HT1080 (cell line): ENCODE results near the gene LRRC1. TPM values are rescaled to one million over a fixed set of nuclear protein-coding genes. Genes with fewer than 3 reads are reported as not detected.
"Not testable (repeated sequence)": the region's sequence is repeated elsewhere in the genome, so short reads cannot be mapped to it uniquely, and the experiment has no call there.

Experiments used
- DNase-seq: peaks from one replicate; pipeline ENCODE4 v3.0.0-alpha.2; 2015; ENCODE audit warnings: low read depth
- total RNA-seq: library from RNA; depleted of rRNA; stranded (reverse); fragments of >200 nt; shearing (Covaris generic); gene quantifications from 2 replicates; pipeline ENCODE4 v1.2.3, GENCODE V29; 2014

The LRRC1 gene
- total RNA-seq, 1 experiment from 2014 or later, result 6.1 TPM

GRCh38 chr6:53792016-53792415 lies 2.8 kb upstream of the LRRC1 start:
- no peak for DNase-seq

- DNase-seq, result no peak
Observed at GRCh38 chr6:53792973-53793317, 1.9 kb upstream of the LRRC1 start.

GRCh38 chr6:53793318-53794136 lies 1.3 kb upstream of the LRRC1 start:
- peak; percentile 56 for DNase-seq

- peak; percentile 74 for DNase-seq
Observed at GRCh38 chr6:53794137-53794719, 577 bp upstream of the LRRC1 start.

GRCh38 chr6:53795340-53795701 lies 516 bp downstream of the LRRC1 start:
- peak; percentile 31 for DNase-seq

GRCh38 chr6:53795702-53796450 lies 1.1 kb downstream of the LRRC1 start:
- no peak for DNase-seq

- DNase-seq, result no peak
Observed at GRCh38 chr6:53796451-53796780, 1.6 kb downstream of the LRRC1 start.

GRCh38 chr6:53796791-53797190 lies 2.0 kb downstream of the LRRC1 start:
- no peak for DNase-seq

GRCh38 chr6:53797304-53797703 lies 2.5 kb downstream of the LRRC1 start:
- no peak for DNase-seq

- no peak for DNase-seq
Observed at GRCh38 chr6:53799340-53799739, 4.5 kb downstream of the LRRC1 start.

GRCh38 chr6:53801022-53801421 lies 6.2 kb downstream of the LRRC1 start:
- DNase-seq, result no peak

GRCh38 chr6:53802582-53802981 lies 7.8 kb downstream of the LRRC1 start:
- DNase-seq, result no peak

- DNase-seq, result no peak
Observed at GRCh38 chr6:53803081-53803860, 8.5 kb downstream of the LRRC1 start.

GRCh38 chr6:53805016-53805415 lies 10.2 kb downstream of the LRRC1 start:
- DNase-seq, result no peak

GRCh38 chr6:53805725-53806124 lies 10.9 kb downstream of the LRRC1 start:
- DNase-seq, result no peak

- DNase-seq, result not testable (repeated sequence)
Observed at GRCh38 chr6:53807606-53808005, 12.8 kb downstream of the LRRC1 start.

GRCh38 chr6:53808302-53808881 lies 13.6 kb downstream of the LRRC1 start:
- DNase-seq, result no peak

- DNase-seq, result no peak
Observed at GRCh38 chr6:53809691-53810090, 14.9 kb downstream of the LRRC1 start.

GRCh38 chr6:53811082-53811481 lies 16.3 kb downstream of the LRRC1 start:
- peak; percentile 57 for DNase-seq

GRCh38 chr6:53811746-53812145 lies 16.9 kb downstream of the LRRC1 start:
- no peak for DNase-seq

- DNase-seq, result peak; percentile 37
Observed at GRCh38 chr6:53813096-53813495, 18.3 kb downstream of the LRRC1 start.
